Panc1 (cell line): Measurements from ENCODE around the gene WWOX. TPM values are rescaled to one million over a fixed set of nuclear protein-coding genes. Genes with fewer than 3 reads are reported as not detected.

Experiments
- ATAC-seq: fragments of 200-7000 bp; cut with Tn5 transposase; 2 replicates; pipeline ENCODE4 v1.9.1; 2020; ENCODE audit warnings: mild to moderate bottlenecking, moderate library complexity
- BruUV-seq: library from RNA; stranded (reverse); fragments of 400-500 nt; replicated peaks from 2 replicates; lab custom pipeline; 2021; lab: Mats Ljungman, UMichigan
- CTCF ChIA-PET: fragments of 300-600 bp; sonication (Branson Sonifier 250); formaldehyde crosslinking; loops from one replicate; lab custom pipeline; 2022; ENCODE audit warnings: antibody characterized with exemption; lab: Charles Lee
- POLR2A ChIA-PET: fragments of 300-600 bp; sonication (Branson Sonifier 250); formaldehyde crosslinking; loops from one replicate; lab custom pipeline; 2022; ENCODE audit warnings: antibody characterized with exemption; lab: Charles Lee
- DNase-seq: peaks from one replicate; pipeline ENCODE4 v3.0.0-alpha.2; 2010; ENCODE audit warnings: low read depth, low spot score
- H3K27ac ChIP-seq: 2 replicates; pipeline ENCODE4 v1.5.1; 2011; ENCODE audit warnings: mild to moderate bottlenecking, low read length, inconsistent platforms
- H3K27me3 ChIP-seq: fragments of 200-500 bp; sonication (Bioruptor generic); 2 replicates; pipeline ENCODE4 v1.6.0; 2014; ENCODE audit warnings: low read length, inconsistent platforms; ENCODE audit not compliant: control insufficient read depth, insufficient read depth
- H3K36me3 ChIP-seq: fragments of 200-500 bp; sonication (Bioruptor generic); 2 replicates; pipeline ENCODE4 v1.5.1; 2014; ENCODE audit warnings: inconsistent platforms, mild to moderate bottlenecking, low read length, moderate library complexity; ENCODE audit not compliant: control insufficient read depth, insufficient read depth
- H3K4me1 ChIP-seq: 2 replicates; pipeline ENCODE4 v1.5.1; 2011; ENCODE audit warnings: inconsistent platforms, mild to moderate bottlenecking, low read length, moderate library complexity; ENCODE audit not compliant: control insufficient read depth, insufficient read depth
- H3K4me3 ChIP-seq, 2 experiments: 2 replicates each; pipeline ENCODE4 v1.5.1; 2011 to 2012; ENCODE audit warnings: low read depth in 2 of 2, low read length in 2 of 2, mild to moderate bottlenecking in 2 of 2, inconsistent platforms in 1 of 2, moderate library complexity in 1 of 2
- H3K9me3 ChIP-seq: fragments of 200-500 bp; sonication (Bioruptor generic); 2 replicates; pipeline ENCODE4 v1.5.1; 2014; ENCODE audit warnings: low read depth, mild to moderate bottlenecking, inconsistent platforms, low read length, moderate library complexity; ENCODE audit not compliant: control insufficient read depth, insufficient read depth
- POLR2AphosphoS5 ChIP-seq: IDR thresholded peaks from 2 replicates; pipeline ENCODE4 v1.6.1; 2012; ENCODE audit warnings: mild to moderate bottlenecking, low read depth, low read length, moderate library complexity
- REST ChIP-seq, 2 experiments: IDR thresholded peaks; 2 replicates each; pipeline ENCODE4 v1.6.1; 2011 to 2012; ENCODE audit warnings: low read depth in 2 of 2, control low read depth in 1 of 2, low read length in 1 of 2, mild to moderate bottlenecking in 1 of 2, moderate library complexity in 1 of 2; ENCODE audit not compliant: insufficient read depth in 1 of 2
- SIN3A ChIP-seq: IDR thresholded peaks from 2 replicates; pipeline ENCODE4 v1.6.1; 2012; ENCODE audit warnings: low read depth, mild to moderate bottlenecking, low read length, moderate library complexity, borderline replicate concordance; ENCODE audit not compliant: insufficient read depth
- TCF7L2 ChIP-seq: IDR thresholded peaks from 2 replicates; pipeline ENCODE4 v1.6.1; 2011; ENCODE audit warnings: mild to moderate bottlenecking, low read depth, low read length, inconsistent platforms
- in situ Hi-C: cut with HindIII; loops from 2 replicates; pipeline ENCODE4 v1.10.0; 2016; ENCODE audit warnings: low sequenced_read_pairs, low pct_unique_long_range_greater_than_20kb
- intact Hi-C: fragments of 100-400 bp; cut with micrococcal nuclease; formaldehyde crosslinking; loops from one replicate; pipeline ENCODE4 v1.10.0; 2022; ENCODE audit not compliant: unreplicated experiment
- total RNA-seq: library from RNA; stranded (reverse); gene quantifications from one replicate; pipeline ENCODE4 v1.2.1, GENCODE V29; 2021; ENCODE audit not compliant: unreplicated experiment
- TF ChIP-seq, protein P1 (sequence below): fragments of 450-650 bp; IDR thresholded peaks from 2 replicates; pipeline ENCODE4 v1.5.1; 2017; ENCODE audit warnings: mild to moderate bottlenecking

The WWOX gene
- total RNA-seq, 1 experiment from 2014 or later = 12.5 TPM

DNA sequence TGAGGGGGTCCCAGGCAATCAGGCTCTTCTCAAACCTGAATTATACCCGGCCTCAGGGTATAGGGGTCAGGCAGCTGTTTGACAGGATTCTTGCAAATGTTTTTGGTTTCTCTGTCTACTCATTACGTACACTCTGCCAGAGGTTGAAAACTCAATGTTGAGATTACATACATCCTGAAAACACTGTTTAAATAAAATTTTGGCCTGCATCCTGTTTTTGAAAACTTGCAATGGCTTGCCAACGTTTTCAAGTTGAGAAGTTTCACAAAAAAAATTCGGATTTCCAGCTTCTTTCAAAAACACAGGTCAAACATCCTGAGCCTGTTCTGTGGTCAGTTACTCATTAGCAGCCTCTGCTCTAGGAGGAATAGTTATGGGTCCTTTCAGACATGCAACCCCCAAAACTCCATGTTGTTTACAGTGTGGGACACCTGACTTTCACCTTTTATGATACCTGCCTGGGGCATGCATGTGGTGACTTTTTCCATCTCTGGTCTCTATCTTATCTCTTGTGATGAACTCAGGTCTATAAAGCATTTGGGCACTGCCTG is 577.8 kb downstream of the WWOX start:
- intact Hi-C loops = no loop called here
- Histone ChIP-seq H3K27me3 (no peaks in the 10 kb centered on the region), H3K9me3 (no peaks in the 10 kb centered on the region), H3K27ac (no peak overlapping the region), H3K4me1 (no peaks in the 10 kb centered on the region), H3K4me3 (no peak overlapping the region), H3K36me3 (no peaks in the 10 kb centered on the region)
- ChIA-PET POLR2A (no interaction called here), CTCF (no interaction called here)
- no peak for TF ChIP-seq POLR2AphosphoS5
- no peak for TF ChIP-seq REST (IDR thresholded peaks at IDR 0.05; ENCODE audit: insufficient read depth in 1 of 2, low read depth in 2 of 2, low read length in 1 of 2)
- TF ChIP-seq TCF7L2 = no peak
- TF ChIP-seq SIN3A = no peak
- TF ChIP-seq, protein P1, sequence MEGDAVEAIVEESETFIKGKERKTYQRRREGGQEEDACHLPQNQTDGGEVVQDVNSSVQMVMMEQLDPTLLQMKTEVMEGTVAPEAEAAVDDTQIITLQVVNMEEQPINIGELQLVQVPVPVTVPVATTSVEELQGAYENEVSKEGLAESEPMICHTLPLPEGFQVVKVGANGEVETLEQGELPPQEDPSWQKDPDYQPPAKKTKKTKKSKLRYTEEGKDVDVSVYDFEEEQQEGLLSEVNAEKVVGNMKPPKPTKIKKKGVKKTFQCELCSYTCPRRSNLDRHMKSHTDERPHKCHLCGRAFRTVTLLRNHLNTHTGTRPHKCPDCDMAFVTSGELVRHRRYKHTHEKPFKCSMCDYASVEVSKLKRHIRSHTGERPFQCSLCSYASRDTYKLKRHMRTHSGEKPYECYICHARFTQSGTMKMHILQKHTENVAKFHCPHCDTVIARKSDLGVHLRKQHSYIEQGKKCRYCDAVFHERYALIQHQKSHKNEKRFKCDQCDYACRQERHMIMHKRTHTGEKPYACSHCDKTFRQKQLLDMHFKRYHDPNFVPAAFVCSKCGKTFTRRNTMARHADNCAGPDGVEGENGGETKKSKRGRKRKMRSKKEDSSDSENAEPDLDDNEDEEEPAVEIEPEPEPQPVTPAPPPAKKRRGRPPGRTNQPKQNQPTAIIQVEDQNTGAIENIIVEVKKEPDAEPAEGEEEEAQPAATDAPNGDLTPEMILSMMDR = no peak
- DNase-seq (no peak), ATAC-seq (no peak)
- no TSS peak for BruUV-seq
- in situ Hi-C loops = no loop called here

DNA sequence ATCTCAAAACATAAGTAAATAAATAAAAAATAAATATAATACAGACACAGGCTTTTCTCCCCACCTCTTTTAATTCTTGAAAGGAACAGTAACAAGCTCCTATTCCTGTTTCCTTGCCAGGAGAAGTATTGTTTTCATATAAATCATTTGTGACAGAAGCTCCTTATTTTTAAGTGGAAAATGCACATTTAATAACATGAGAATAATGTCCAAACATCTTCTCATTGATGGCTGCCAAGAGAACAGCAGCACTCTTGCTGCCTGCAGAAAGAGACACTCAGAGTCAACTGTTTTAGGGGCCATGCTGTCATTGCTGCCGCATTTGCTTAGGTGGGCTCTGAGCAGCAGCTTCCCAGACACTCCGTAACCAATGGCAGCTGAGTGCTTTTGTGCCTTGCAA is 580.1 kb downstream of the WWOX start:
- no peak for DNase-seq
- CTCF ChIA-PET = no interaction called here
- no peak for ATAC-seq
- Histone ChIP-seq H3K27me3 (no peaks in the 10 kb centered on the region), H3K9me3 (no peaks in the 10 kb centered on the region), H3K36me3 (no peaks in the 10 kb centered on the region), H3K27ac (no peak overlapping the region), H3K4me1 (no peaks in the 10 kb centered on the region), H3K4me3 (no peak overlapping the region)
- BruUV-seq = no TSS peak
- in situ Hi-C loops = no loop called here
- POLR2A ChIA-PET = no interaction called here
- no peak for TF ChIP-seq SIN3A
- no peak for TF ChIP-seq POLR2AphosphoS5
- TF ChIP-seq, protein P1 = no peak
- TF ChIP-seq TCF7L2 = no peak
- no peak for TF ChIP-seq REST (IDR thresholded peaks at IDR 0.05; ENCODE audit: insufficient read depth in 1 of 2, low read depth in 2 of 2, low read length in 1 of 2)
- intact Hi-C loops = no loop called here
